Skeletal muscle satellite cell (primary cell): ENCODE measurements around the gene AGAP3.

Source experiments
- H3K27me3 ChIP-seq: 2 replicates; pipeline ENCODE4 v1.7.0; 2013; ENCODE audit warnings: low read length; ENCODE audit not compliant: control insufficient read depth, insufficient read depth
- H3K36me3 ChIP-seq: 2 replicates; pipeline ENCODE4 v1.7.0; 2013; ENCODE audit warnings: mild to moderate bottlenecking, control low read depth, low read length; ENCODE audit not compliant: insufficient read depth
- H3K4me1 ChIP-seq: 2 replicates; pipeline ENCODE4 v1.7.0; 2013; ENCODE audit warnings: low read length; ENCODE audit not compliant: control insufficient read depth, insufficient read depth
- H3K4me2 ChIP-seq: 2 replicates; pipeline ENCODE4 v1.7.0; 2013; ENCODE audit warnings: mild to moderate bottlenecking, low read length
- H3K4me3 ChIP-seq: 2 replicates; pipeline ENCODE4 v1.7.0; 2013; ENCODE audit warnings: low read length
- H3K9ac ChIP-seq: 2 replicates; pipeline ENCODE4 v1.7.0; 2013; ENCODE audit warnings: mild to moderate bottlenecking, low read depth, low read length, moderate library complexity
- H3K9me3 ChIP-seq: replicated peaks from 2 replicates; pipeline ENCODE4 v1.7.0; 2013; ENCODE audit warnings: mild to moderate bottlenecking, control low read depth, low read length

AGAP3 gene

GRCh38 chr7:151077705-151078232, 8.5 kb upstream of the AGAP3 start:
- peaks cover 44% of the 10 kb centered on the region for H3K36me3 ChIP-seq

DNA sequence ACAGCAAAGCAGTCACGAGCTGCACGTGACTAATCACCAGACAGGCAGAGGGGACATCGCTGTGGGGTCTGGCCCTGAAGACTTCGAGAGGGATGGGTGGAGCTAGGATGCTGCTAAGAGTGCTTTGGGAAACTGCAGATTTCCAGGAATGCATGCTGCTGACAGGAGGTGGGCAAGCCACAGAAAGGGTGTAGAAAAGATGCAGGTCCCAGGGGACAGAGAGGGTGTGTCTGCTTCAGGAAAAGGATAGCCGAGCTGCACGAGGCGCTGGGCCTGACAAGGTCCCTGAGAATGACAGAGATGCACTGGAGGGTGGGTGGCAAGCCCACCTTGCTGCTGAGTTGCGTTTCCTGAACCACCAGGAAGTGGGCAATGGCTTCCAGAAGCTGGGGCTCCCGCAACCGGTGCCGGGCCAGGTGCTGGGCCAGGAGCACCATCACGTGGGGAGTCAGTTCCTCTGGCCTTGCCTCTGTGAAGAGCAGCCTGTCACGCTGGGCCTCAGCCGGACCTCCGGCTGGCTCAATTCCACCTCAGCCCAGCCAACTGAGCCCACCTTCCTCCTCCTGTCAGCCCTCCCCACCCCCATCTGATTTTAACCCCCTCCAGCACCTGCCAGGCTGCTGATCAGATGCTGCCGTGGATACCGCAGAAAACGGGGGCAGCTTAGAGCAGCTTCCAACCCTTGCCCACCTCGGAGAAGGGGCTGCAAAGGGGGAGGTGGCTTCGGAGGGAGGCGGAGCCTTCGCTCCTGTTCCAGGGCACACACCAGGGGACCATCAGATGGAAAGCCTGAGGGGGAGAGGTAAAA, 7.8 kb upstream of the AGAP3 start:
- Histone ChIP-seq H3K9me3 (no peaks in the 10 kb centered on the region), H3K9ac (no peak overlapping the region), H3K4me2 (peak overlapping the region; percentile 79), H3K4me1 (peaks cover 32% of the 10 kb centered on the region), H3K36me3 (peaks cover 44% of the 10 kb centered on the region), H3K4me3 (no peak overlapping the region), H3K27me3 (no peaks in the 10 kb centered on the region)

More at GRCh38 chr7:151077705-151078232, 8.5 kb upstream of the AGAP3 start:
- no peak overlapping the region for H3K9ac ChIP-seq
- H3K9me3 ChIP-seq = no peaks in the 10 kb centered on the region
- no peak overlapping the region for H3K4me3 ChIP-seq
- H3K4me1 ChIP-seq = peaks cover 32% of the 10 kb centered on the region
- no peak overlapping the region for H3K4me2 ChIP-seq
- no peaks in the 10 kb centered on the region for H3K27me3 ChIP-seq

DNA sequence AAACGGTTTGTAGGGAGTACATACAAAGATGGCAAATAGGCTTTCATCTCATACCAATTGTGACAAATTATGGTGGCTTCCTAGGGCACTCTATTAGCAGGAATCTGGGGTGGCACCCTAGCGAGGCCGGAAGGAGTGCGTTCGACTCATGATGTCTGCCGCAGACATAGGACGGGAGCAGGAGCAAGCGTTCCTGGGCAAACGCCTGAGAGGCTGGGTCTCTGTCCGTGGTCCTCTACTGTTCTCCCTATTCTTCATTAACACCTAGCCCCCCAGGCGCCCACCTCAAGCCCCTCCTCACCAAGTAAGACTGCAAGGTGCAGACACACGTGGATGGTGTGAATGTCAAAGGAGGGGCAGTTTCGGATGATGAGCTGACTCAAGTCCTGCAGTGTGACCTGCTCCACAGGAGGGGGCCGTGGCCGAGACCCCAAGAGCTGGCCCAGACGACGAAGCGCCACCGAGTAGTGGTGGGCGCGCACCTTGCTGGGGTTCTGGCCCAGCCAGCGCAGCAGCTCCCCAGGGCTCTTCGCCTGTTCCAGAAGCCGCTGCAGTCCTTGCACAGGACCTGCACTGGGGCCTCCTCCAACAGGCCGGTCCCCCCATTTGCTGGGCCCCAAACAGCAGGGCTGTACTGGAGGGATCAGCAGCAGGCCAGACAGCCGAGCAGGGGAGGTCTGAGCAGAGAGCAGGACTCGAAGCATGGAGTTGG, 6.9 kb upstream of the AGAP3 start:
- H3K4me3 ChIP-seq = peak overlapping the region; percentile 81
- H3K4me2 ChIP-seq = peak overlapping the region; percentile 79
- peaks cover 35% of the 10 kb centered on the region for H3K36me3 ChIP-seq
- no peaks in the 10 kb centered on the region for H3K9me3 ChIP-seq
- H3K9ac ChIP-seq = peak overlapping the region; percentile 99
- peaks cover 36% of the 10 kb centered on the region for H3K4me1 ChIP-seq
- H3K27me3 ChIP-seq = no peaks in the 10 kb centered on the region

- peak overlapping the region; percentile 99 for H3K9ac ChIP-seq
- peak overlapping the region; percentile 81 for H3K4me3 ChIP-seq
- H3K4me1 ChIP-seq = peaks cover 36% of the 10 kb centered on the region
- no peaks in the 10 kb centered on the region for H3K27me3 ChIP-seq
- H3K4me2 ChIP-seq = peak overlapping the region; percentile 79
- H3K9me3 ChIP-seq = no peaks in the 10 kb centered on the region
- H3K36me3 ChIP-seq = peaks cover 27% of the 10 kb centered on the region
Observed at GRCh38 chr7:151080067-151080521, 6.2 kb upstream of the AGAP3 start.

- H3K4me3 ChIP-seq = peak within 1 kb of the TSS; percentile 81
- H3K27me3 ChIP-seq = no peaks in the 10 kb centered on the region
- H3K4me1 ChIP-seq = peaks cover 42% of the 10 kb centered on the region
Observed at GRCh38 chr7:151080522-151081169, 5.6 kb upstream of the AGAP3 start, which contains the start of gene FASTK. Gene FASTK (minus strand): TSS chr7:151080809. CDS start chr7:151080766, 43 bp downstream.

DNA sequence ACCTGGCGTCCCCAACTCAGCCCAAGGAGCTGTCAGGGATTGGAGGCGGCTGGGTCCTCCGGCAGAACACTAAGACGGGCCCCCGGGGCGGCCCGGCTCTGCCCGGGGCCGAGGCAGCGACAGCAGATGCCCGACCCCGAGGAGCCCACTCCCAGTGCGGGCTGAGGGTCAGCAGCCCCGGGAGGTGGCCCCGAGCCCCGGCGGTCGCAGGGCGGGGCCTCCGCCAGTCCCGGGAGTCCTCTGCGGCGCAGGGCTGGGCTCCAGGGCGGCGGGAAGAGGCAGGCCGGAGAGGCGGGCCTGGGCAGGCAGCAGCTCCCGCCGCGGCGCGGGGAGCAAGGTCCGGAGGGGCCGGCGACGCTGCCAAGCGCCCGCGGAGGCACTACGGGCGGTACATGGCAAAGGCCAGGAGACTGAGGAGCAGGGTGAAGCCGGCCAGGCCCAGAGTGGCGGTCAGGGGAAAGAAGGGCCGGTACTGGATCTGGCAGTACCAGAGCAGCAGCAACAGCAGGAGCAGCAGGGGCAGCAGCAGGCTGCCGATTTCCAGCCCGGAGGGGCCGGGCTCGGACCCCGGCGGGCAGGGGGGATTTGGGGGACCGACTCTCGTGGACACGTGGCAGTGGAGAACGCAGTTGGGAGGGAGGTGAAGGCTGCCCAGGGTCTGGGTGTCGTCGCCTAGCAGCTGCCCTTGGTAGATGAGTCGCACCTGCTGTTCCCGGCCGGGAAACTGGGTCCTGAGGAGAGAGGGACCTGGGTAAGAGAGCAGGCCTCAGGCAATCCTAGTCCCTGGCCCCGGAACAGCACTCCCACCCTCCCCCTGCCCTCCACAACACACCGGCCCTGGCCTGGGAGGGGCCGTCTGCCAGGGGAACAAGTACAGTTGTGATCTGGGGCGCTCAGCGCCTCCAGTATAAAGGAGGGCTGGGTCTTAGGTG, 4.8 kb upstream of the AGAP3 start:
- Histone ChIP-seq H3K9me3 (no peaks in the 10 kb centered on the region), H3K4me2 (peak overlapping the region; percentile 99), H3K27me3 (no peaks in the 10 kb centered on the region), H3K4me1 (peaks cover 45% of the 10 kb centered on the region), H3K4me3 (peak overlapping the region; percentile 81), H3K36me3 (peaks cover 14% of the 10 kb centered on the region), H3K9ac (peak overlapping the region; percentile 99)

More at GRCh38 chr7:151080522-151081169, 5.6 kb upstream of the AGAP3 start, which contains the start of gene FASTK:
- Histone ChIP-seq H3K4me2 (peak within 1 kb of the TSS; percentile 99), H3K36me3 (peaks cover 22% of the 10 kb centered on the region), H3K9me3 (no peaks in the 10 kb centered on the region), H3K9ac (peak within 1 kb of the TSS; percentile 99)

DNA sequence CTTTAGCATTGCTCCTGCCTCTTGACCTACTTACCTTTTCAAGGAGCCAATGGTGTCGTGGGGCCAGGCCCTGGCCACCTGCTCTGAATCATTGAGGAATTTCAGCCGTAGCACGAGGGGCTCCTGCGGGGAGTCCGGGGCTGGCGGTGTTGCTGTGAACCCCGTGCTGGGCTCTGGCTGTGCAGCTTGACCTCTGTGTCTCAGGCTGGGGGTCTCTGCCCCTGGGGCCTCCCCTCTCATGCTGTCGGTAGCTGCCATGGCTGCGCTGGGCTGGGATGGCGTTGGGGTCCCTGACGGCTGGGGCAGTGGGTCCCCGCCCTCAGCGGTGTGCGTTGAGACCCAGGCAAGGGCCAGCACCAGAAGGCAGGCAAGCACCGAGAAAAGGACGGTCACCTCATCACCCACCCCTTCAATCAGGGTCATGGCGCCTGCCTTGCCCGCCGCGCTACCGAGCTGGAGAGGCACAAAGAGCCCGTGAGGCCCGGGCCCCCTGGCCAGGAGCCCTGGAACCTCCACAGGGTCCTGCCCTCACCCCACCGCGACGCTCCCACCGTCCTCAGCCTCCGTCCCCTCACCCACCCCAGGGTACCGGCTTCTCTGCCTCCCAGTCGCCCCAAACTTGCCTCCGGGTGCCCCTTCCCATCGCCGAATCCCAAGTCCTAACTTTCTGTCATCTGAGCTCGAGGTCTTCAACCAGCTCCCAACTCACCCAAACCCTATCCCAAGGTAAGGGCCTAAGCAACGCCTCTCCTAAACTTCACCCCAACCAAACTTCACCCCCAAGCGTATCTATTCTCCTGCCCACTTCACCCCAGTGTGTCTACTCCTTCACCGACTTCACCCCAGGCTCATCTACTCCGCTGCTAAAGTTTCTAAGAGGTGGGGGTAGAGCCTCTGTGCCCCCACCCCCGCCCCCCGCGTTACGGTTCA, 3.9 kb upstream of the AGAP3 start:
- peaks cover 6% of the 10 kb centered on the region for H3K36me3 ChIP-seq
- no peaks in the 10 kb centered on the region for H3K9me3 ChIP-seq
- H3K4me1 ChIP-seq = peaks cover 45% of the 10 kb centered on the region
- H3K27me3 ChIP-seq = no peaks in the 10 kb centered on the region
- peak overlapping the region; percentile 81 for H3K4me3 ChIP-seq
- peak overlapping the region; percentile 99 for H3K4me2 ChIP-seq
- H3K9ac ChIP-seq = peak overlapping the region; percentile 99

- Histone ChIP-seq H3K36me3 (peaks cover 4% of the 10 kb centered on the region), H3K4me3 (peak within 1 kb of the TSS; percentile 81), H3K4me1 (peaks cover 51% of the 10 kb centered on the region), H3K9me3 (no peaks in the 10 kb centered on the region), H3K9ac (peak within 1 kb of the TSS; percentile 99), H3K27me3 (no peaks in the 10 kb centered on the region), H3K4me2 (peak within 1 kb of the TSS; percentile 99)
Observed at GRCh38 chr7:151083071-151083823, 3.0 kb upstream of the AGAP3 start, which contains the start of gene TMUB1. Gene TMUB1 (minus strand): TSS chr7:151083493. CDS start chr7:151082563, 930 bp downstream.

GRCh38 chr7:151083824-151084160, 2.5 kb upstream of the AGAP3 start:
- Histone ChIP-seq H3K27me3 (no peaks in the 10 kb centered on the region), H3K4me3 (peak overlapping the region; percentile 81), H3K4me2 (peak overlapping the region; percentile 99), H3K9ac (peak overlapping the region; percentile 99), H3K9me3 (no peaks in the 10 kb centered on the region), H3K36me3 (peaks cover 3% of the 10 kb centered on the region), H3K4me1 (peaks cover 55% of the 10 kb centered on the region)
